Neutrophil (primary cell): ENCODE results near the gene CRYBG1.

ENCODE experiments used
- H3K27ac ChIP-seq: fragments of 200-600 bp; sonication (generic); 2 replicates; pipeline ENCODE4 v1.5.1; 2016; ENCODE audit warnings: mild to moderate bottlenecking, moderate library complexity
- H3K27me3 ChIP-seq: fragments of 200-600 bp; sonication (generic); 2 replicates; pipeline ENCODE4 v1.6.0; 2016; ENCODE audit warnings: mild to moderate bottlenecking
- H3K36me3 ChIP-seq: fragments of 200-600 bp; sonication (generic); 2 replicates; pipeline ENCODE4 v1.5.1; 2017
- H3K4me1 ChIP-seq, 2 experiments: fragments of 200-600 bp in 1 of 2; sonication (generic) in 1 of 2; 1 replicate in 1 of 2; 2 replicates in 1 of 2; pipeline versions ENCODE4 v1.5.1 to v1.6.1; 2013 to 2016; ENCODE audit warnings: low read depth in 1 of 2, low read length in 1 of 2, mild to moderate bottlenecking in 1 of 2, moderate library complexity in 1 of 2; ENCODE audit not compliant: control insufficient read depth in 1 of 2, insufficient read depth in 1 of 2
- H3K4me3 ChIP-seq, 2 experiments: fragments of 200-600 bp in 1 of 2; sonication (generic) in 1 of 2; 1 replicate in 1 of 2; 2 replicates in 1 of 2; pipeline ENCODE4 v1.5.1; 2013 to 2016; ENCODE audit warnings: low read depth in 1 of 2, low read length in 1 of 2, mild to moderate bottlenecking in 1 of 2, moderate library complexity in 1 of 2
- H3K9me3 ChIP-seq: fragments of 200-600 bp; sonication (generic); 2 replicates; pipeline ENCODE4 v1.5.1; 2016
- CTCF ChIP-seq: fragments of 200-600 bp; sonication (generic); IDR thresholded peaks from 2 replicates; pipeline ENCODE4 v1.5.1; 2016; ENCODE audit warnings: antibody characterized with exemption

Gene CRYBG1

GRCh38 chr6:106452628-106453027 lies 92.1 kb downstream of the CRYBG1 start:
- H3K27ac ChIP-seq, result no peak overlapping the region
- peaks cover 41% of the 10 kb centered on the region in 2 experiments for H3K4me1 ChIP-seq
- no peaks in the 10 kb centered on the region for H3K36me3 ChIP-seq
- no peaks in the 10 kb centered on the region for H3K27me3 ChIP-seq
- TF ChIP-seq CTCF, result no peak
- H3K4me3 ChIP-seq, result no peak overlapping the region
- H3K9me3 ChIP-seq, result no peaks in the 10 kb centered on the region

- Histone ChIP-seq H3K36me3 (no peaks in the 10 kb centered on the region), H3K4me1 (peaks cover 29% of the 10 kb centered on the region in 2 experiments), H3K27ac (no peak overlapping the region), H3K9me3 (no peaks in the 10 kb centered on the region), H3K27me3 (no peaks in the 10 kb centered on the region), H3K4me3 (no peak overlapping the region)
- no peak for TF ChIP-seq CTCF
Observed at GRCh38 chr6:106453756-106454367, 93.3 kb downstream of the CRYBG1 start.

- Histone ChIP-seq H3K27me3 (no peaks in the 10 kb centered on the region), H3K27ac (no peak overlapping the region), H3K4me1 (peaks cover 0 to 5% of the 10 kb centered on the region in 2 experiments), H3K4me3 (no peak overlapping the region), H3K36me3 (no peaks in the 10 kb centered on the region), H3K9me3 (no peaks in the 10 kb centered on the region)
- no peak for TF ChIP-seq CTCF
Observed at GRCh38 chr6:106456756-106457155, 96.2 kb downstream of the CRYBG1 start.

- Histone ChIP-seq H3K4me3 (no peak overlapping the region), H3K27ac (no peak overlapping the region), H3K4me1 (peaks cover 0 to 5% of the 10 kb centered on the region in 2 experiments), H3K36me3 (no peaks in the 10 kb centered on the region), H3K27me3 (no peaks in the 10 kb centered on the region), H3K9me3 (no peaks in the 10 kb centered on the region)
- TF ChIP-seq CTCF, result no peak
Observed at GRCh38 chr6:106458021-106458986, 97.8 kb downstream of the CRYBG1 start.

GRCh38 chr6:106460481-106460880 lies 100.0 kb downstream of the CRYBG1 start:
- Histone ChIP-seq H3K4me3 (no peak overlapping the region), H3K9me3 (no peaks in the 10 kb centered on the region), H3K4me1 (peaks cover 5 to 10% of the 10 kb centered on the region in 2 experiments), H3K36me3 (no peaks in the 10 kb centered on the region), H3K27ac (no peak overlapping the region), H3K27me3 (no peaks in the 10 kb centered on the region)
- TF ChIP-seq CTCF, result no peak
